Uterus (tissue), 4 donors: ENCODE data around the gene SCN10A. TPM values are rescaled to one million over a fixed set of nuclear protein-coding genes. Genes with fewer than 3 reads are reported as not detected.

ENCODE experiments used
- DNase-seq, 2 donors: peaks; one replicate each; pipeline ENCODE4 v3.0.0-alpha.2; 2019 to 2020
- H3K27ac ChIP-seq, 2 donors: fragments of 200-600 bp; sonication (generic); 1 replicate in 1 of 2; 2 replicates in 1 of 2; pipeline ENCODE4 v1.5.1; 2016 to 2018
- H3K27me3 ChIP-seq, 2 donors: fragments of 200-600 bp; sonication (generic); one replicate each; pipeline ENCODE4 v1.5.1; 2018 to 2019; ENCODE audit warnings: control low read depth in 1 of 2
- H3K36me3 ChIP-seq, 2 donors: fragments of 200-600 bp; sonication (generic); one replicate each; pipeline ENCODE4 v1.5.1; 2019; ENCODE audit warnings: control low read depth in 1 of 2
- H3K4me1 ChIP-seq, 2 donors: fragments of 200-600 bp; sonication (generic); one replicate each; pipeline ENCODE4 v1.5.1; 2018 to 2019; ENCODE audit warnings: control low read depth in 1 of 2
- H3K4me3 ChIP-seq, 2 donors: fragments of 200-600 bp; sonication (generic); 1 replicate in 1 of 2; 2 replicates in 1 of 2; pipeline ENCODE4 v1.5.1; 2018 to 2019; ENCODE audit warnings: mild to moderate bottlenecking in 1 of 2
- H3K9me3 ChIP-seq, 2 donors: fragments of 200-600 bp; sonication (generic); one replicate each; pipeline ENCODE4 v1.5.1; 2019; ENCODE audit warnings: control low read depth in 1 of 2
- CTCF ChIP-seq, 4 experiments: fragments of 200-600 bp in 2 of 4; fragments of 450-650 bp in 2 of 4; sonication (generic) in 2 of 4; IDR thresholded peaks; one replicate each; pipeline ENCODE4 v1.5.1; 2016 to 2019; ENCODE audit warnings: antibody characterized with exemption in 4 of 4, mild to moderate bottlenecking in 2 of 4, moderate library complexity in 1 of 4
- POLR2A ChIP-seq, 2 donors: fragments of 450-650 bp; IDR thresholded peaks; one replicate each; pipeline ENCODE4 v1.6.1; 2016; ENCODE audit warnings: antibody characterized with exemption in 2 of 2, mild to moderate bottlenecking in 1 of 2, moderate library complexity in 1 of 2
- intact Hi-C: fragments of 100-400 bp; cut with DNase I; formaldehyde crosslinking; loops from one replicate; pipeline ENCODE4 v1.15.1; 2023; ENCODE audit warnings: low total_unique reads
- total RNA-seq, 4 donors: library from RNA; depleted of rRNA in 3 of 4; stranded (reverse); fragments of >200 nt in 3 of 4; gene quantifications; one replicate each; pipeline versions ENCODE4 v1.1.0 to v1.2.4, GENCODE V29; 2014 to 2023
- donor health status: DM: yes; HTN: yes; CAD: no.

SCN10A gene
- total RNA-seq, 4 donors from 2014 or later = not detected

GRCh38 chr3:38742550-38742949 lies 73.5 kb downstream of the SCN10A start:
- no peak for DNase-seq
- TF ChIP-seq CTCF (IDR thresholded peaks at IDR 0.05) (no peak), POLR2A (IDR thresholded peaks at IDR 0.05) (no peak)
- no peak overlapping the region for H3K4me3 ChIP-seq
- H3K27ac ChIP-seq = no peak overlapping the region
- no peaks in the 10 kb centered on the region for H3K36me3 ChIP-seq
- no peaks in the 10 kb centered on the region for H3K27me3 ChIP-seq
- H3K4me1 ChIP-seq = no peaks in the 10 kb centered on the region
- intact Hi-C loops = no loop called here
- no peaks in the 10 kb centered on the region for H3K9me3 ChIP-seq

GRCh38 chr3:38740537-38740936 lies 75.5 kb downstream of the SCN10A start:
- no peak for DNase-seq
- intact Hi-C loops = no loop called here
- Histone ChIP-seq H3K36me3 (no peaks in the 10 kb centered on the region), H3K27me3 (no peaks in the 10 kb centered on the region), H3K27ac (no peak overlapping the region), H3K4me1 (no peaks in the 10 kb centered on the region), H3K4me3 (no peak overlapping the region), H3K9me3 (no peaks in the 10 kb centered on the region)
- TF ChIP-seq POLR2A (IDR thresholded peaks at IDR 0.05) (no peak), CTCF (IDR thresholded peaks at IDR 0.05) (no peak)

- no peak for TF ChIP-seq CTCF (IDR thresholded peaks at IDR 0.05)
- no peak for TF ChIP-seq POLR2A (IDR thresholded peaks at IDR 0.05)
- Histone ChIP-seq H3K4me3 (no peak overlapping the region), H3K9me3 (no peaks in the 10 kb centered on the region), H3K27me3 (no peaks in the 10 kb centered on the region), H3K36me3 (no peaks in the 10 kb centered on the region), H3K4me1 (no peaks in the 10 kb centered on the region), H3K27ac (no peak overlapping the region)
- intact Hi-C loops = no loop called here
- no peak for DNase-seq
These were observed 76.1 kb downstream of the SCN10A start for GRCh38 chr3:38739931-38740330.

GRCh38 chr3:38739396-38739689 lies 76.7 kb downstream of the SCN10A start:
- Histone ChIP-seq H3K27ac (no peak overlapping the region), H3K36me3 (no peaks in the 10 kb centered on the region), H3K9me3 (no peaks in the 10 kb centered on the region), H3K27me3 (no peaks in the 10 kb centered on the region), H3K4me1 (no peaks in the 10 kb centered on the region), H3K4me3 (no peak overlapping the region)
- TF ChIP-seq POLR2A (IDR thresholded peaks at IDR 0.05) (no peak), CTCF (IDR thresholded peaks at IDR 0.05) (no peak)
- no peak for DNase-seq
- intact Hi-C loops = no loop called here

GRCh38 chr3:38738630-38739395 lies 77.2 kb downstream of the SCN10A start:
- H3K4me1 ChIP-seq = no peaks in the 10 kb centered on the region
- no peaks in the 10 kb centered on the region for H3K9me3 ChIP-seq
- TF ChIP-seq POLR2A (IDR thresholded peaks at IDR 0.05) = no peak
- TF ChIP-seq CTCF (IDR thresholded peaks at IDR 0.05) = no peak
- H3K4me3 ChIP-seq = no peak overlapping the region
- H3K27ac ChIP-seq = no peak overlapping the region
- intact Hi-C loops = no loop called here
- no peaks in the 10 kb centered on the region for H3K36me3 ChIP-seq
- no peak for DNase-seq
- no peaks in the 10 kb centered on the region for H3K27me3 ChIP-seq
